ENCODE data around the gene GPR17. TPM values are rescaled to one million over a fixed set of nuclear protein-coding genes. Genes with fewer than 3 reads are reported as not detected.
A peak's percentile ranks its signal among the peaks of the same experiment; 100 is the strongest.

The GPR17 gene
- total and polyA plus RNA-seq, 12 donors = 0.22 to 16.5 (median 0.46) TPM; not detected in 4

DNA sequence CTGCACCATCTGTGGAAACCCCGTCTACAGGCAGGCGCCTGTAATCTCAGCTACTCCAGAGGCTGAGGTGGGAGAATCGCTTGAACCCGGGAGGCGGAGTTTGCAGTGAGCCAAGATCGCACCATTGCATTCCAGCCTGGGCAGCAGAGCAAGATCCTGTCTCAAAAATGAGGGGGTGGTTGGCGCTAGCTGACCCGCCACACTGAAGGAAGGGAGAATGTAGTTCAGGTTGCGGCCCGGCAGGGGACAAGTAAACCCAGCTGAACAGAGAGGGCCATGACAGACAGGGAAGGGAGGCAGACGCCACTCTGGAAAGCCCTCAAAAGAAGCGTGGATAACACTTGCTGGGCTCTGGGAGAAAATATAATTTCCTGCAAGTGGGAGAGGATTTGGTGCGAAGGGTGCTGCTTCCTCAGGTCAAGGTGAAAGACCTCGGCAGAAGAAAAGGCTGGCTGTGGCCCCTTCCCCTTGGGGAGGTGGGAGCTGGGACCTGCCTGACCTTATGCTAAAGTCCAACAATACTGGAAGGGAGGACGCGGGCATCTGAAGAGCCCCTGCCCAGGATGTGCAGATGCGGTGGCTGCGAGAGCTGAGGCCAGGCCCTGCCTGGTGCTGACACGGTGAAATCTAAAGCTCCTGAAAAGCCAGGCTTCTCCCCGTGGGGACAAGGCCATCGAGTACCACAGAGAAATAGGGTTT, 51.7 kb downstream of the GPR17 start:
- intact Hi-C loops (cut with DNase I) = loop anchor here in 7 of 10 donors (5.0 to 10.0 kb wide), 6 partner anchors 40 to 180 kb away; partner anchors contain the start of gene GPR17 (in 2 of the 7)

DNA sequence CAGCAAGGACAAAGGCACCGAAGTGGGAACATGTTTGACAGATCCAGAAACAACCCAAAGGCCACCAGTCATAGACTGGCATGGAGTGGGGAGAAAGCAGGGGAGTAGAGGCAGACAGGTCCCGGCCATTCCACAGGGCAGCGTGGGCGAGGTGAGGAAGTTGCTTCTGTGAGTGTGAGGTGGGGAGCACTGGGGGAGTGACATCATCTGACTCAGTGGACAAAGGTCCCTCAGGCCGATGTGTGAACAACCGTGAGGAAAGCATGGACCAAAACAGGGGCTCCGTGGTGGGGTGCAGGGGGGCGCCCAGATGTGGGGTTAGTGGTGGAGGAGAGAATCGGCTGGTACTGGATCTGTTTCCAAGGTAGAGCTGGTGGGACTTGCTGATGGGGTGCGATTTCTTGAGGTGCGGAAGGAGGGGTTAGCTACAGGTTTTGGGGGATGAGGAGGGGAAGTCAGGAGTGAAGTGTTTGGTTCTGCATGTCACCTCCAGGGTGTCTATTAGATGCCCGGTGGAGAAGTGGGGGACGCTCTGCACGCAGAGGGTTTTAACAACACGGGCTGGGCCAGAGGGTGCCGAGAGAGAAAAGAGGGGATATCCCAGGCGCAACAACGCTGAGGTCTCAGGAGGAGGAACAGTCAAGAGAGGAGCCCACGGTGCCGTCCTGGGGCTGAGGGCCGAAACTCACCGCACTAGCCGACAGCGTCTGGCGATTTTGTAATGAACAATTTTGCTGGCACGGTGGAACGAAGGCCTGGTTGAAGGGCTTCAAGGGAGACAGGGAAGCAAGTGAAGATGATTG, 52.8 kb downstream of the GPR17 start:
- DNase-seq = no peak
- no peaks in the 10 kb centered on the region for H3K9me3 ChIP-seq
- 96 to 97% methylated on average over 27 of the region's 27 CpGs for WGBS, 2 donors
- intact Hi-C loops (cut with DNase I) = loop anchor here in 7 of 10 donors (5.0 to 10.0 kb wide), 6 partner anchors 41 to 181 kb away; partner anchors contain the start of gene GPR17 (in 2 of the 7)
- H3K27me3 ChIP-seq = peaks cover 0 to 5% (median 0%) of the 10 kb centered on the region in 7 donors
- no peak for ATAC-seq
- peaks cover 2 to 43% (median 28%) of the 10 kb centered on the region in 9 donors for H3K4me1 ChIP-seq
- peaks cover 0 to 9% (median 0%) of the 10 kb centered on the region in 9 donors for H3K36me3 ChIP-seq
- H3K4me3 ChIP-seq = no peak overlapping the region
- no peak overlapping the region for H3K27ac ChIP-seq
- TF ChIP-seq, protein P1, sequence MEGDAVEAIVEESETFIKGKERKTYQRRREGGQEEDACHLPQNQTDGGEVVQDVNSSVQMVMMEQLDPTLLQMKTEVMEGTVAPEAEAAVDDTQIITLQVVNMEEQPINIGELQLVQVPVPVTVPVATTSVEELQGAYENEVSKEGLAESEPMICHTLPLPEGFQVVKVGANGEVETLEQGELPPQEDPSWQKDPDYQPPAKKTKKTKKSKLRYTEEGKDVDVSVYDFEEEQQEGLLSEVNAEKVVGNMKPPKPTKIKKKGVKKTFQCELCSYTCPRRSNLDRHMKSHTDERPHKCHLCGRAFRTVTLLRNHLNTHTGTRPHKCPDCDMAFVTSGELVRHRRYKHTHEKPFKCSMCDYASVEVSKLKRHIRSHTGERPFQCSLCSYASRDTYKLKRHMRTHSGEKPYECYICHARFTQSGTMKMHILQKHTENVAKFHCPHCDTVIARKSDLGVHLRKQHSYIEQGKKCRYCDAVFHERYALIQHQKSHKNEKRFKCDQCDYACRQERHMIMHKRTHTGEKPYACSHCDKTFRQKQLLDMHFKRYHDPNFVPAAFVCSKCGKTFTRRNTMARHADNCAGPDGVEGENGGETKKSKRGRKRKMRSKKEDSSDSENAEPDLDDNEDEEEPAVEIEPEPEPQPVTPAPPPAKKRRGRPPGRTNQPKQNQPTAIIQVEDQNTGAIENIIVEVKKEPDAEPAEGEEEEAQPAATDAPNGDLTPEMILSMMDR (IDR thresholded peaks at IDR 0.05) = no peak

More for the DNA sequence above, 51.7 kb downstream of the GPR17 start:
- Histone ChIP-seq H3K9me3 (no peaks in the 10 kb centered on the region), H3K27me3 (peaks cover 0 to 5% (median 0%) of the 10 kb centered on the region in 7 donors), H3K27ac (no peak overlapping the region), H3K4me3 (no peak overlapping the region), H3K4me1 (peaks cover 2 to 32% (median 17%) of the 10 kb centered on the region in 9 donors), H3K36me3 (no peaks in the 10 kb centered on the region)
- TF ChIP-seq, protein P1 (IDR thresholded peaks at IDR 0.05) = no peak
- DNase-seq (no peak), ATAC-seq (no peak)
- 96% methylated on average over 21 of the region's 21 CpGs for WGBS, 2 donors

DNA sequence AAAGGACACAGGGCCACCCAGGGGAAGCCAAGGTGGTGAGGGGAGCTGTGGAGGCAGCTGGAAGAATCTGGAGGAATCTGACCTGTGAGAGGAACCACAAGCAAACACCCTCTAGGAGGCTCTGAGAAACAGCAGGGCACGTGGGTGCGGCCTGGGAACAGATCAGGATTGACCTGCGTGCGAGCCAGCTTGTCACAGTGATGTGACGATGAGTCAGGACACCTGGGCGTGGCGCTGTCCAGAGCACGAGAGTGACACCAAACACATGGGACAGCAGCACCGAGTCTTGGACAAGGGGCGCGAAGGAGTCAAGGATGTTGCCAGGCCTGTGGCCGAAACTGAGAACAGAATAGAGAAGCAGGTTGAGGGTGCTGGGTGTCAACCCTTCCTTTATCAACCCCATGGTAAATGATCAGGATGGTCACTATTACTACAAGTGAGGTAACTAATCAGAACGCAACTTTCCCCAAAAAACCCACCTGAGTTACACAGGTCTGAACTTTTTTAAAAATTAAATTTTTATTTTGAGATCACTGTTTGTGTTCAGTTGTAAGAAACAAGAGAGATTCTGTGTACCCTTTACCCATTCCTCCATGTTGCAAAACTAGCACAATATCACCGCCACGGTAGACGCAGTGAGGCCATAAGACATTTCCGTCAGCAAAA, 54.7 kb downstream of the GPR17 start:
- Histone ChIP-seq H3K27ac (peak overlapping the region; percentile 78 to 100 (median 95)), H3K27me3 (no peaks in the 10 kb centered on the region), H3K4me3 (peak overlapping the region; percentile 33 to 89 (median 61)), H3K36me3 (peaks cover 0 to 26% (median 4%) of the 10 kb centered on the region in 9 donors), H3K9me3 (no peaks in the 10 kb centered on the region), H3K4me1 (peaks cover 2 to 53% (median 43%) of the 10 kb centered on the region in 9 donors)
- intact Hi-C loops (cut with DNase I) = loop anchor here in 6 of 10 donors (2.0 to 10.0 kb wide), 7 partner anchors 104 to 176 kb away; partner anchors contain the start of genes IWS1 (in 5 of the 6) and WDR33 (in 3 of the 6)
- TF ChIP-seq, protein P1 (IDR thresholded peaks at IDR 0.05) = no peak
- ATAC-seq (peak in 7 of 8 donors; percentile 9 to 51 (median 42)), DNase-seq (peak; percentile 55 to 62)
- WGBS, 2 donors = 46 to 50% methylated on average over 17 of the region's 17 CpGs
